Measurements from ENCODE around the gene PVR.

The PVR gene

GRCh38 chr19:44661904-44662303 is 18.2 kb downstream of the PVR start:
- H3K36me3 ChIP-seq = peaks cover 61% of the 10 kb centered on the region
- no peak for TF ChIP-seq CTCF (IDR thresholded peaks at IDR 0.05; ENCODE audit: low read depth, low read length)

GRCh38 chr19:44662691-44663385 is 19.1 kb downstream of the PVR start:
- no peak for TF ChIP-seq CTCF (IDR thresholded peaks at IDR 0.05; ENCODE audit: low read depth, low read length)
- H3K9me3 ChIP-seq = no peaks in the 10 kb centered on the region
- H3K4me1 ChIP-seq = no peaks in the 10 kb centered on the region
- H3K36me3 ChIP-seq = peaks cover 56% of the 10 kb centered on the region
- no peaks in the 10 kb centered on the region for H3K27me3 ChIP-seq
- no peak for DNase-seq
- no peak overlapping the region for H3K4me3 ChIP-seq (ENCODE audit: low read depth, low read length)

More at GRCh38 chr19:44661904-44662303, 18.2 kb downstream of the PVR start:
- Histone ChIP-seq H3K27me3 (no peaks in the 10 kb centered on the region), H3K4me1 (no peaks in the 10 kb centered on the region), H3K4me3 (ENCODE audit: low read depth, low read length) (no peak overlapping the region), H3K9me3 (no peaks in the 10 kb centered on the region)
- no peak for DNase-seq

- no peak for TF ChIP-seq CTCF (IDR thresholded peaks at IDR 0.05; ENCODE audit: low read depth, low read length)
- DNase-seq = no peak
- Histone ChIP-seq H3K9me3 (no peaks in the 10 kb centered on the region), H3K4me1 (no peaks in the 10 kb centered on the region), H3K27me3 (no peaks in the 10 kb centered on the region), H3K4me3 (ENCODE audit: low read depth, low read length) (no peak overlapping the region), H3K36me3 (peaks cover 45% of the 10 kb centered on the region)
Measured at GRCh38 chr19:44663996-44664395, 20.3 kb downstream of the PVR start.

GRCh38 chr19:44664976-44665375 is 21.3 kb downstream of the PVR start:
- H3K36me3 ChIP-seq = peaks cover 35% of the 10 kb centered on the region
- no peaks in the 10 kb centered on the region for H3K9me3 ChIP-seq
- H3K27me3 ChIP-seq = no peaks in the 10 kb centered on the region
- TF ChIP-seq CTCF (IDR thresholded peaks at IDR 0.05; ENCODE audit: low read depth, low read length) = no peak
- DNase-seq = no peak
- H3K4me3 ChIP-seq (ENCODE audit: low read depth, low read length) = no peak overlapping the region
- no peaks in the 10 kb centered on the region for H3K4me1 ChIP-seq

- Histone ChIP-seq H3K4me1 (no peaks in the 10 kb centered on the region), H3K36me3 (peaks cover 14% of the 10 kb centered on the region), H3K4me3 (ENCODE audit: low read depth, low read length) (no peak overlapping the region), H3K9me3 (no peaks in the 10 kb centered on the region), H3K27me3 (no peaks in the 10 kb centered on the region)
- TF ChIP-seq CTCF (IDR thresholded peaks at IDR 0.05; ENCODE audit: low read depth, low read length) = no peak
- no peak for DNase-seq
Measured at GRCh38 chr19:44666852-44667556, 23.3 kb downstream of the PVR start.
